HG02571 (cell line): ENCODE data around the gene LHPP.
"Not testable (repeated sequence)": the region's sequence is repeated elsewhere in the genome, so short reads cannot be mapped to it uniquely, and the experiment has no call there.

Experiments
- ATAC-seq: cut with Tn5 transposase; IDR thresholded peaks from one replicate; pipeline ENCODE4 v1.9.1; 2021; ENCODE audit warnings: mild to moderate bottlenecking, moderate library complexity; ENCODE audit not compliant: unreplicated experiment

Gene LHPP

DNA sequence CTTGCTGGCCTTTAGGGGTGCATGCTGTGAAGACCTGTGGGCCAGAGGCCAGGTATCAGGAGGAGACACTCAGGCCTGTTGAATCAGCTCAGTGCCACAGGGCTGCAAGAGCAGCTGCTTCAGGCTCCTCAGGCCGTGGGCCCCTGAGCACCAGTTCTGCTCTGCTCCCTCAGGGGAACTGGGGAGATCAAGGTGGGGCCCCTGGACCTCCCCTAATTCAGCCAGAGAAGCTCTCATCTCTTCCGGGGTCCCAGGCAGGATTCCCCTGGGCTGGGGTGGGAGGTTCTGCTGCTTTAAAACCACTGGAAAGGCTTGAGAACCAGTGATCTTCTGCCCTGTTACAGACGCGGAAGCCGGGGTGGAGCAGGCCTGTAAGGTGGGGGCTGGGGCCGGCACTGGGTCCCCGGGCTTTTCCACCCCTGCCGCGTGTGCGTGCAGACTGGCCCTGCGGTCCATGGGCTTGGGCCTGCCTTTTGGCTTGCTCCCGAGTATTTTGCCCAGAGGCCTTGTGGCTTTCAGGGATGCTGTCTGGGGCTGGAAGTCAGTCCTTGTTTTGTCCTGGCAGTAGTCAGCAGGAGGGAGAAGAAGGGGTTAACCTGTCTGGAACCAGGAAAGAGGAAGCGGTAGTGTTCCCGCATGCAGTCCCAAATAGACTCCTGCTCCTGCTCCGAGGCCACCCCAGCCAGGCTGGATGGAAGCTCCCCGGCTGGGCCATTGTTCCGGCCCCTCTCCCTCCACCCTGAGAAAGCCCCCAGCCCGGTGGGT, 74.3 kb downstream of the LHPP start:
- ATAC-seq: no peak

DNA sequence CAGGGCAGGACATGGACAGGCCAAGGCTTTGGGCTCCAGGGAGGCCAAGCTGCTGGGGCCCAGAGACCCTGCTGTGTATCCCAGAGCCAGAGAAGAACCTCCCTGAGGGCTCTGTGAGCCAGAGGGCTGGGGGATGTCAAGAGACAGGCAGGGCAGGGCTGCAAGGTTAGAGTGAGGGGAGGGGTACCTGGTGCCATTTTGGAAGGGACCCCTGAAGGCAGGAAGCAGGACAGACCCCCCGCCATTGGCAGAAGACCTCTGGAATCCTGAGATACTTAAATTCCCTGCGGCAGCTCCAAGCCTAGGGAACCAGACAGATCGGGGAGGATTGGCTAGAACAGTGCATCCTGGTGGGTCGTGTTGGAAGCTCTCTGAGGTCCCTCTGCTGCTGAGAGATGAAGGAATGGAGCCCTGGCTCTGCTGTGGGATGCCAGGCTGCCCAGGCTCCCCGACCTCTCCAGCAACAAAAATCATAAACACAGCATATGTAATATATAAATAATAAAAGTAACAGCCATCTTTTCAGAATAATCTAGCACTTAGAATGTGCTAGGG, 75.0 kb downstream of the LHPP start:
- ATAC-seq: no peak

DNA sequence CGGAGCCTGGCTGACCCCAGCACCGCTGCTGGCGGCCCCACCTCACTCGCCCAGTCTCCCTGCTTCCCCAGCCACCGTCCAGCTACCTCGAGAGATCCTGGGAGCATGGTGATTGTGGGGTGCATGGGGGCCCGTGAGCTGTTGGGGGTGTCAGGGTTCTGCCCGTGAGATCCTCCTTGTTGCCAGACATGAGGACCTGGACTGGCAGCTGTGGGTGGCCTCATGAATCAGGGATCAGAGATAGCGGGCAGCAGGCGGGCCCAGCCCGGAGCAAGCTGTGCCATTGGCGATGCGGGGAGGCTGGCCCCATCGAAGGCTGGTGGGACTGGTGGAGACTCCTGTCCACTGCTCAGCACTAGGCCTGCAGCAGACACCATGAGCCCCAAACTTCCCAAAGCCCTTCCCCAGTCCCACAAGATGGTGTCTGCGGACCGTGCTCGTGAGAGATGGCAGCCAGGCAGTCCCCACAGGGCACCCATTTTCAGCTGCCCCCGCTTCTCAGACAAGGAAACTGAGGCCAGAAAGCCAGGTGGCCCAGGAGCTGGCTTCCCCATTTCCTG, 75.6 kb downstream of the LHPP start:
- no peak for ATAC-seq

DNA sequence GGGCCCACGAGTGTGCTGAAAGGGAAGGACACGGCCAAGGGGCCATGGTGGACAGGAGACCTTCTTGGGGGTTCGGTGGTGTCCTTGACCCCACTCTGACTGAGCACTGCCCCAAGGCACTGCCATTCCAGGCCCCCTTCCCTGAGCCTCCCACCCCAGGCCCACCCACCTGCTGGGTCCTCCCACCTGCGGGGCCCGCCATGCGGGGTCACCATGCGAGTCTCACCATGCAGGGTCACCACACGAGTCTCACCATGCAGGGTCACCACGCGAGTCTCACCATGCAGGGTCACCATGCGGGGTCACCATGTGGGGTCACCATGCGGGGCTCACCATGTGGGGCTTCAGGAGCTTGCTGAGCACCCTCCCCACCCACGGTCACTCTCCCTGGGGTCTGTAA, 76.3 kb downstream of the LHPP start:
- ATAC-seq: no peak

DNA sequence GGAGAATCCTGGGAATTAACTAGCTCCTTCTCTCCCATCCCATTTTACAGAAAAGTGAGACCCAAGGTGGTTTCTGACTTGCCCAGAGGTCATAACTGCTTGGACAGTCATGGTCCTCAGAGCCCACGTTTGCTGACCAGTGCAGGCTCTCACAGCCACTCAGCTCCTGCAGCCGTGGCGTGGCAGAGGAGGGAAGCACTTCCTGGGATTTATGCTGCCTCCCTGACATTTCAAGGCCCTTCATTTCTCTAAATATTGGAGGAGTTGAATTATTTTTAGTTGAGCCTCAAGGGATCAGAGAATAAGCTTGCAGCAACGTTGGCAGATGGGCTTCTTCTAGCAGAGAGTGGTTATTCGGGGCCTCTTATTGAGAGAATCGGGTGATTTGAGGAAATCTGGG, 77.1 kb downstream of the LHPP start:
- ATAC-seq: no peak

DNA sequence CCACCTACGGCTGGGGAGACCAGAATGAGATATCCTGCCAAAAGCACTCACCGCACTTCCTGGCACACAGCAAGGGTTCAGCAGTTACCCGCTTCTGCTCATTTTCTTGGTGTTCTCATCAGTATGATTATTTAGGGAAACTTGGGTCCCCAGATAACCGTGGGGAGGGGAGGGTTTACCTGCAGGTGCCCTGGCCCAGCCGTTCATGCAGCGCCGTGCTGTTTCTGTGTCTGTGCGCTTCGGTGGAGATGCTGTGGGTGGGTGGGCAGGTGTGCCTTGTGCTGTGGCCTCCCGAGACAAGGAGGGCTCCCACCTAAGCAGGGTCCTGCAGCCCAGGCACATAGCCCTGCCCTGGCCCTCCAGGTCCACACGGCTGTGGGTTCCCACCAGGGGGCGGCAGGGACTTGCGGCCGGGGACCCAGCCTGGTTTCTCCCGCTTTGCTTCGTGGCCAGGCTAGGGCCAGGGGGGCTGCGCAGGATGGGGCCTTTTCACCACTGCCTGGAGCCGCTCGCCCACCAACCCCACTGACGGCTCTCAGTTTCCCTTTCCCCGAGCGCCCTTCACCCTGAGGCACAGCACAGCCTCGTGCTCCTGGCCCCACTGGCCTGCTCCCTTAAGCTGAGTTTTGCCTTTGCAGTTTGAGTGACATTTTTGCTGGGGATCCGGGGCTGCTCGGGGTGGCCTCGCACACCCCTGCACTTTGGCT, 78.5 kb downstream of the LHPP start:
- peak; percentile 45 for ATAC-seq

DNA sequence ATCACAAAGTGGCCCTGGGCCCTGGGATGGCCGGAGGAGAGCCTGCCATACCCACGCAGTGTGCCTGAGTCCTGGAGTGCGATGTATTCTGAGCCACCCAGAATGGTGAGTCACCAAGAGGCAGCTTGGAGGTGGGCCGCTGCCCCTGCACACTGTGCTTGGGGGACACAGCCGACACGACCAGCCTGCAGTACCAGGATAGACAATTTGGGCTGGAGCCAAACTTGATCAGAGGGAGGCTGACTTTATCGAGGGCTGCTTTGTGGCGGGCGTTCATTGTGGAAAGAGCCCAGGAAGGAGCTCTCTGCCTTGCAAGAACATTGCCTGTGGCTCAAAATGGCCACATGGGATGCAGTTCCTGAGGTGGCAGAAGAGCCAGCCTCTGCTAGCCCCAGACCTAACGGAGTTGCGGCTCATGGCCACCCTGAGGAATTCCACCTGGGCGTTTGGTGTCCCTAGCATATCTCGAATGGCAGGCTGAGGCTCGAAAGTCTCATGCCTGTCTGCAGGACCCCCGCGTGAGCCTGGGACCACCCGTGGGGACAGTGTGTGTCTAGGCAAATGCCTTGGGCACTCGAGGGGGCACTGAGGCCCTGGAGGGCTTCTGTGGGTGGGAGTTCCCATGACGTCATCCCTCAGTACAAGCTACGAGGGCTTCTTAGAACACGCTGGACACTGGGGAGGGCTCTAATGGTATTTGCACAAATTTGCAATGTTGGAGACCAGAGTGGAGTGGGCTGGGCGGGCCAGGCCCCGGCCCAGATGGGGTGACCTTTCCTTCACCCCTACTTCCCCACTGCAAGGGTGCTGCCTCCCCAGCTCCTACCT, 79.7 kb downstream of the LHPP start:
- no peak for ATAC-seq

DNA sequence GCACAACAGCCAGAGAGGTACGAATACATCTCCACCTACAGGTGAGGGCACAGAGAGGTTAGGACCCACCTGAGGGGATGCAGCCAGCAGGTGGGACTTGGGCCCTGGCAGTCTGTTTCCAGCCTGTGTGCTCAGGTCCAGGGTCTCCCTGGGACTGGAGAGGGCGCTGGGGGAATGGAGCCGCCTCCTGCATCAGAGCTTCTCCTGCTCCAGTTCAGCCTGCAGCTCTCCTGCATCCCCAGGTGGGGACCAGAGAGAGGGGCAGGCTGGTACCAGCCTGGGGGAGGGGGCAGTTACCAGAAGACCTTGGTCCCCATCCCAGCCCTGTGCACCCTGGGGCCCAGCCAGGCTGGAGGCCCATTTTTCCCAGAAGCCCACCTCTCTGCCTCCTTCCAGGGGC, 80.7 kb downstream of the LHPP start:
- no peak for ATAC-seq

DNA sequence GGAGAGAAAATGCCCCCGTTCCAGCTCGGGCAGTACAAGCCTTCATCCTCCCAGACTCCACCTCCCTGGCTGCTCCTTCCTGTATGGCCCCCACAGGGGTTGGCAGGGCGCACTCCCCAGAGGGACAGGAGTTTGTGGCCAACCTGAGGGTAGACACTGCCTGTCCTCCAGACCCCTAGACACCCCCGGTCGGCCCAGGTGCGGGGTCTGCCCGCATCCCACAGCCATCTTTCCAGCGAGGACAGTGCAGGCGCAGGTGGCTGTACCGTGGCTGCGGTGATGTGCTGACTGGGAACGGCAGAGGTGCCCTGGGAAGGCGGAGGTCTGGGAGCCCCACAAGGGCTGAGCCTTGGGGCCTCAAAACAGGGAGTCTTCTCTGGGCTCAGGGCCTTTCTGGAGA, 81.5 kb downstream of the LHPP start:
- no peak for ATAC-seq

DNA sequence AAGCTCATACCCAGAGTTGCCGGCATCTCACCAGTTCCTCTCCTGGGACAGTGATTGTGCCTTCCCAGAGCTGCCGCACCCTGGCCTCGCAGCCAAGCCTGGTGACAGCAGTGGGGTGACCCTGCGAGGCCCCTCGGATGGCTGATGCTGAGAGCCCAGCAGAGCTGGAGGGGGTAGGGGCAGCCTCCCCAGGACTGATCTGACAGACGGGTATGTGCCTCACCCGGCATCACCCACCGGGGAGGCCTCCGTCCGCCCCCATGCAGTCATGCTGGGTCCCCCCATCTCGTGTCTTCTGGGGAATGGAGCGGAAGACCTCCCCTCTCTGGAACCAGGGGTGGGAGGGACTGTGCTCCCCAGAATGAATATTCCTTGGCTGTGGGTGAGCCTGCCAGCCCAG, 82.3 kb downstream of the LHPP start:
- no peak for ATAC-seq

DNA sequence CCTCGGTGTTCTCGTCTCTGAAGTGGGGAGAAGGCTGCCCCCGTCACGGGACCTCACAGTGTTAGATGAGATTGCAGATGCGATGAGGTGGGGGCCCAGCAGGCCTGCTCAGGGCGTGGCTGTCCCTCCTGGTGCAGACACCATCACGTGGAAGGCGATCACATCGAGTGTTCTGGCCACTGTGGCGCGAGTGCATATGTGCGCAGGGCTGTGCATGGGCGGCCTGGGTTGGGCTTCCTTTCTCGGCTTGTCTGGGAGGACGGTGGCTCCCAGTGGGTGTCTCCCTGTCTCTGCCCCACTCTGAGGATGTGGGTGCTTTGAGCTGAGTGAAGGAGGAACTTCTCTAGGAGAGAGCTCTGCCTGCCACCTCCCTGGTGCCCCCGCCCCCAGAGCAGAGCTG, 83.1 kb downstream of the LHPP start:
- no peak for ATAC-seq

DNA sequence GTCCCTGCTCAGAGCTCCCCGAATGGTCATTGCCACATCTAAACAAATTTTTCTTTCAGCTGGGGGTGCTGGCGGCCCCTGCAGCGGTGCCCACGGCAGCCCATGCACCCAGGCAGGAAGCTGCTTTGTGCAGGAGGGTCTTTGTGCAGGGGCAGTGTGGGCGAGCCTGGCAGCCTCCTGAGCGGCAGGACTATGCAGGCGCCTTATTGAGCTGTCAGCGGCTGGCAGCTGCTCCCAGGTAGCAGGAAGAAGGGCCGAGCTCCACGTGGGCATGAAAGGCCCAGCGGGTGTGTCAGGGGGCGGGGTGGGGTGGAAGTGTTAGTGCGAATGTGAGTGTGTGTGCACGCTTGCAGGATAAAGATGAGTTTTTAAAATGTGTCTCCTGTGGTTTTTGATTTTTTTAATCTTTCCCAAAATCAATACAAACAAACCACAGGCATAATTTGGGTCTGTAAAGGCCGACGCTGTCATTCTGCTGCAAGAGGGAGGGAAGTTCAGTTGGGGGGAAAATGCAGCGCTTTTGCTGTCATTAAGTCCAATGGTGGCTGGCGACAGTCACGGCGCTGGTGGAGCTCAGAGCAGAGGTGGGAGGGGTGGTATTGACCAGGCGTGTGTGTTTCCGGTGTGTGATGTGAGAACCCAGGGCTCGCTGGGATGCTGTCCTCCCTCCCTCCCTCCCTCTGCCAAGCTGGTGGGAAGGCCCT, 83.9 kb downstream of the LHPP start:
- no peak for ATAC-seq

DNA sequence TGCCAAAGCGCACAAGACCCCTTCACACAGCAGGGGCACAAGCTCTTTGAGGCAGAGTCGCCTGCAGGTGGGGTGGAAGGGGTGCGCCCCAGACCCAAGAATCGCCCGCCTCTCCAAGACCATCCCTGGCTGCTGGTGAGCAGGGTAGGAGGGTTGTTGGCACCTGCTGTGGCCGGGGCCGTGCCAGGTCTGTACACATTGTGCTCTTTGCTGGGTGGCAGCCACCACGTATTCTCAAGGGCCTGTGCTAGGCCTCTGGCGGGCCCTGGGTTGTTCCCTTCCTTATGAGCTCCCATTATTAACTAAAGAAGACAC, 84.4 kb downstream of the LHPP start:
- no peak for ATAC-seq

DNA sequence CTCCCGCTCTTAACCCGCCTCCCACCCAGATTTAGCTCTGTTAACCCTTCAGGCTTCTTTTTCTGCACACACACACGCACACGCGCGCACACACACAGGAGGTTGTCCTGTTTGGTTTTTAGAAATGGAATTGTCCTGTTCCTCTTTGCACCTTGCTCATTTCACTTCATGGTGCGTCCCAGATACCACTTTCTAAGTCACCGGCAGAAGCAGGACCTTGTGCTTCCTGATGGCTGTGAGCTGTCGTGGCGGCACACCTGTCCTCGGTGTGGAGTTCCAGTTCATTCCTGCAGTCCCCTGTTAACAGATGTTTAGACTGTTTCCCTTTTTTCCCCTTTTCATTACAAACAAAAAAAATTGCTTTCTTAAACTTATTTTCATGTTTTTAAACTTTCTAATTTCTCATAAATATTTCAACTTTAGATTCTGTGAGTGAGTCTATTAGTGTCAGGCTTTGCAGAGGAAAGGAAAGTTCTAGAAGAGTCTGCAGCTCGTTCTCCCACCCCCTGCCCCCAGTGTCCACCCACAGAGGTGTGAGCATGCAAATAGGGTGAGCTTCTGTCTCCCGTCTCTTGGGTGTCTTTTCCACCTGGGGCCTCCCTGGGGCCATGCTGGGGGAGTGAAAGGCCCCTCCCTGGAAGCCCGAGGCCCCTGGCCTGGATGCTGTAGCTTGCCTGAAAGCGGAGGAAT, 85.5 kb downstream of the LHPP start:
- no peak for ATAC-seq

DNA sequence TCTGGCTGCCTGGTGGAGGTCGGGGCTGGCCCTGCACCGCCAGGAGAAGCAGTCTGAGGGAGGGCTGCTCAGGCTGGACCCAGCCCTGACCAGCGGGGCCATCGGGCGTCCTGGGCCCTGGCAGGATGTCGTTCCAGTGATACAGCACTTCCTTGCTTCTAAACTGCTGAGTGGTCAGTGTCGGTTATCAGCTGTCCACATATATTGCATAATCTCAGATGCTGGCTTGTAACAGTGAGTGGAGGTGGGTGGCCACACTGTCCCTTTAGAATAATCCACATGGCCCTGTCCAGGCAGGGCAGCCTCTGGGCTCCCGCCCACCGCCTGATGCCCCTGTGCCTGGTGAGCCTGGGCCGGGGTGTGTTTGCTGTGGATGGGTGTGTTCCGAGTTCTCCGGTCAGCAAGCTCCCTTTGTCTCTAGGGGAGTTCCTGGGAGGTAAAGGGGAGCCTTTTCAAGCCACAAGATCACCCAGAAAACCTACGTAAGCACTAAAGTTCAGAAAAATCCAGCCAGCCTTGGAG, 86.1 kb downstream of the LHPP start:
- no peak for ATAC-seq

DNA sequence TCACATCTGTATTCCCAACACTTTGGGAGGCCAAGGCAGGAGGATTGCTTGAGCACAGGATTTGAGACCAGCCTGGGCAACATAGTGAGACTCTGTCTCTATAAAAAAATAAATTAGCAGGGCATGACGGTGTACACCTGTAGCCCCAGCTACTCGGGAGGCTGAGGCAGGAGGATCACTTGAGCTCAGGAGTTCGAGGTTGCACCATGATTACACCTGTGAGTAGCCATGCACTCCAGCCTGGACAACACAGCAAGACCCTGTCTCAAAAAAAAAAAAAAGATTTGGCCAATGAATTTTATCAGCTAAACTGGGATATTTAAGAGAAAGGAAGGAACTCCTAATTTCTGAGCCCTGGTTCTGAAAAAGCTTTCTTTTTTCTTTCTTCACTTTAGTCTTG, 87.5 kb downstream of the LHPP start:
- not testable (repeated sequence) for ATAC-seq

DNA sequence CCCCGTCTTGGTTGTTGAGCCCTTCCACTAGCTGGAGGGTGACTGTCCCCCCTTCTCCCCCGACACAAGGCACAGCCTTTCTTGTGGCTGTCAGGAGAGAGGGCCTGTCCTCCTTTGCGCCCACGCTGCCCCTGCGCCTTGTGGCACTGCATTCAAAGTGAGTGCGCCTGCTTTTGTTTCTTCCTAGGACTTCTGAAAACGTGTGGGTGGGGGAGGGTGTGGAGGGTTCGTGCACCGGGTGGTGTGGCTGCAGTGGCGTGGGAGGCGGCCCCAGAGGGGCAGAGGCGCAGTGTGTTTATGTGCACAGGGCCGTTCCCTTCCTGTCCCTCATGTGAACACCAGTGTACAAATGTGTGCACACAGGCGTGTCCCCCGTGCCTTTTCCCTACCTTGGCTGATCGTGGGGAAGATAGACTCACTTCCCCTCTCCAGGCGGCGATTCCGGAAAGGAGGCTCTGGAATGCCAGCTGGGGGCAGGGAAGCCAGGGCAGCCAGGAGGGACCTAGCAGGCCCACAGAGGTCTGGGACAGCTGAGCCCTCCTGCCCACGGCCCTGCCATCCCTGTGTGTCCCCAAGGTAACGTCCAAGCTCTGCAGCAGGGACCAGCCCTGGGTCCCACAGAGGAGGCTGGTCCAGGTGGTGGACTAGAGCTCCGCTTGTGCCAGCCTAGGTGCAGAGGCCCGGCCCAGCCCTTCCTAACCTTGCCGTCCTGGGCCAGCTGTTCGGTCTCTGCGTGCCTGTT, 88.8 kb downstream of the LHPP start:
- ATAC-seq: peak; percentile 62

DNA sequence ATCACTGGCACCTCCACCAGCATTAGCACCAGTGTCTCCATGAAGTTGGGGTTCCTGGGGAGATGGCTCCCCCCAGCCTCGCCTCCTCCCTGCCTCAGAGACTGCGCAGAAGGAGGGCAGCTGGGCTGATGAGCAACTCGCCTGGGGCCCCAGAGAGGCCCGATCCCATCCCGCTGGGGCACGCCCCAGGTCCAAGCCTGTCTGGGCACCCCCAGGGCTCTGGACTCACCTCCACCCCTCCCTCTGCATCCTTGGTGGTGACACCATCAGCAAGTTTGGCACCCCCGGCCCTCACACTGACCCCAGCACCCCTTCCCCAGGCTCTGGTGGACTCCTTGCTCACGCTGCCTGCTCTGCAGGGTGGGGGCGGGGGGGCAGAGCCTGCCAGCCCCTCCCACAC, 89.5 kb downstream of the LHPP start:
- ATAC-seq: no peak

DNA sequence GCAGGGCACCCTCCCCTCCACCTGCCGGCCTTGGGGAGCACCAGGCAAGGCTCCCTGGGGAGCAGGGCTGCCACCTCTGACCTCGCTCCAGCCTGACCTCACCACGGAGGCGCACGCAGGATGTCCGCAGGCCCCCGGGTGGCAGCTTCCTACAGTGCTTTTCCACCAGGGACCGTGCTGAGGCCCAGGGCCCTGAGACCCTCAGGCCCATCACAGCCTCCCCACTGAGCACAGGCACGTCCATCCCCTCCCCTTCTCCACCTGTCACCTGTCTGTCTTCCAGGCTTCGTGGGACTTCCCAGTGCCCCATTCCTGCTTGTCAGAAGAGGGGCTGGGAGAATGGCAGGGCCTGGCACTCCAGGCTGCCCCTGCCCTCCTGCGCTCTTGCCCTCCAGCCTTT, 90.1 kb downstream of the LHPP start:
- ATAC-seq: no peak
